Osteocyte (in vitro differentiated cells): Measurements from ENCODE around the gene PDLIM5. TPM values are rescaled to one million over a fixed set of nuclear protein-coding genes. Genes with fewer than 3 reads are reported as not detected.
"Not testable (repeated sequence)": the region's sequence is repeated elsewhere in the genome, so short reads cannot be mapped to it uniquely, and the experiment has no call there.

Experiments
- DNase-seq: peaks from one replicate; pipeline ENCODE4 v3.0.0; 2021; ENCODE audit warnings: mixed read lengths; ENCODE audit not compliant: unreplicated experiment; ENCODE audit errors: extremely low spot score
- H3K27ac Mint-ChIP-seq: one replicate; pipeline ENCODE4 v1.8.0; 2021; ENCODE audit warnings: mild to moderate bottlenecking, mixed read lengths; ENCODE audit not compliant: unreplicated experiment
- H3K27me3 Mint-ChIP-seq: one replicate; pipeline ENCODE4 v1.8.0; 2021; ENCODE audit warnings: mixed read lengths; ENCODE audit not compliant: unreplicated experiment
- H3K36me3 Mint-ChIP-seq: one replicate; pipeline ENCODE4 v1.8.0; 2021; ENCODE audit warnings: mixed read lengths; ENCODE audit not compliant: unreplicated experiment
- H3K4me1 Mint-ChIP-seq: one replicate; pipeline ENCODE4 v1.8.0; 2021; ENCODE audit warnings: mixed read lengths; ENCODE audit not compliant: unreplicated experiment
- H3K4me3 Mint-ChIP-seq: one replicate; pipeline ENCODE4 v1.8.0; 2021; ENCODE audit warnings: mild to moderate bottlenecking, moderate library complexity, mixed read lengths; ENCODE audit not compliant: unreplicated experiment
- H3K9me3 Mint-ChIP-seq: one replicate; pipeline ENCODE4 v1.8.0; 2021; ENCODE audit warnings: mixed read lengths; ENCODE audit not compliant: unreplicated experiment
- CTCF ChIP-seq: fragments of 200-600 bp; sonication (generic); IDR thresholded peaks from 2 replicates; pipeline ENCODE4 v1.5.0; 2021; ENCODE audit warnings: antibody characterized with exemption, mild to moderate bottlenecking, moderate library complexity
- total RNA-seq: library from RNA; stranded (reverse); gene quantifications from 2 replicates; pipeline ENCODE4 v1.2.1, GENCODE V29; 2021

The PDLIM5 gene
- total RNA-seq, 1 donor from 2014 or later: 324 TPM

- H3K27ac Mint-ChIP-seq: peak overlapping the region; percentile 74
- no peak for TF ChIP-seq CTCF
- peaks cover 21% of the 10 kb centered on the region for H3K36me3 Mint-ChIP-seq
- peaks cover 77% of the 10 kb centered on the region for H3K4me1 Mint-ChIP-seq
- no peaks in the 10 kb centered on the region for H3K27me3 Mint-ChIP-seq
- no peak overlapping the region for H3K4me3 Mint-ChIP-seq
- DNase-seq: no peak
- H3K9me3 Mint-ChIP-seq: no peaks in the 10 kb centered on the region
Observed at GRCh38 chr4:94507281-94507680, 55.5 kb downstream of the PDLIM5 start.

- no peaks in the 10 kb centered on the region for H3K27me3 Mint-ChIP-seq
- peaks cover 3% of the 10 kb centered on the region for H3K9me3 Mint-ChIP-seq
Observed at GRCh38 chr4:94507708-94508107, 56.0 kb downstream of the PDLIM5 start.

GRCh38 chr4:94508296-94508695, 56.6 kb downstream of the PDLIM5 start:
- no peak overlapping the region for H3K4me3 Mint-ChIP-seq
- peaks cover 76% of the 10 kb centered on the region for H3K4me1 Mint-ChIP-seq
- H3K27ac Mint-ChIP-seq: peak overlapping the region; percentile 74
- no peaks in the 10 kb centered on the region for H3K27me3 Mint-ChIP-seq
- no peak for TF ChIP-seq CTCF
- no peak for DNase-seq
- peaks cover 30% of the 10 kb centered on the region for H3K36me3 Mint-ChIP-seq
- peaks cover 9% of the 10 kb centered on the region for H3K9me3 Mint-ChIP-seq

More at GRCh38 chr4:94507708-94508107, 56.0 kb downstream of the PDLIM5 start:
- Mint-ChIP-seq H3K36me3 (peaks cover 25% of the 10 kb centered on the region), H3K4me1 (peaks cover 77% of the 10 kb centered on the region), H3K27ac (peak overlapping the region; percentile 74), H3K4me3 (no peak overlapping the region)
- no peak for DNase-seq
- no peak for TF ChIP-seq CTCF

GRCh38 chr4:94508806-94509205, 57.1 kb downstream of the PDLIM5 start:
- Mint-ChIP-seq H3K4me1 (peaks cover 74% of the 10 kb centered on the region), H3K9me3 (peaks cover 13% of the 10 kb centered on the region), H3K36me3 (peaks cover 34% of the 10 kb centered on the region)

GRCh38 chr4:94511591-94511990, 59.8 kb downstream of the PDLIM5 start:
- Mint-ChIP-seq H3K27me3 (no peaks in the 10 kb centered on the region), H3K9me3 (peaks cover 13% of the 10 kb centered on the region), H3K4me1 (peaks cover 71% of the 10 kb centered on the region), H3K27ac (peak overlapping the region; percentile 66), H3K4me3 (no peak overlapping the region), H3K36me3 (peaks cover 28% of the 10 kb centered on the region)
- TF ChIP-seq CTCF: no peak
- no peak for DNase-seq

More at GRCh38 chr4:94508806-94509205, 57.1 kb downstream of the PDLIM5 start:
- TF ChIP-seq CTCF: no peak
- Mint-ChIP-seq H3K4me3 (no peak overlapping the region), H3K27me3 (no peaks in the 10 kb centered on the region), H3K27ac (peak overlapping the region; percentile 74)
- DNase-seq: no peak

GRCh38 chr4:94513532-94513931, 61.8 kb downstream of the PDLIM5 start:
- Mint-ChIP-seq H3K36me3 (peaks cover 28% of the 10 kb centered on the region), H3K4me1 (peaks cover 75% of the 10 kb centered on the region), H3K9me3 (peaks cover 13% of the 10 kb centered on the region), H3K27ac (peak overlapping the region; percentile 39)
- not testable (repeated sequence) for H3K4me3 Mint-ChIP-seq, DNase-seq, H3K27me3 Mint-ChIP-seq
